ENCODE measurements around the gene EBNA1BP2.

DNA sequence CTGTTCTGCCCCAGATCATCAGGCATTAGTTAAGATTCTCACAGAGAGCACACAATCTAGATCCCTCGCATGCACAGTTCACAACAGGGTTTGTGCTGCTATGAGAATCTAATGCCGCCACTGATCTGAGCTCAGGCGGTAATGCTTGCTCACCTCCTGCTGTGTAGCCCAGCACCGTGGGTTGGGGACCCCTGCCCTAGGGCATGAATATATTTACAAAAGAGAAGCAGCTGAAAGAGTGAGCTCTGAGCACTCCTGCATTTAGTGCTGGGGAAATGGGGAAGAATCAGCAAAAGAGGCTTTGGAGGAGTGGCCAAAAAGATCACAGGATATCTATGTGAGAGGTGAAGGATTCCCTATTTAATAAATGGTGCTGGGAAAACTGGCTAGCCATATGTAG lies 5.6 kb upstream of the EBNA1BP2 start:
- TF ChIP-seq LARP7 (IDR thresholded peaks at IDR 0.05) = no peak
- TF ChIP-seq BCL11A (IDR thresholded peaks at IDR 0.05; ENCODE audit: low read depth, low read length) = no peak
- TF ChIP-seq ELK1 (IDR thresholded peaks at IDR 0.05; ENCODE audit: low read depth, low read length) = no peak
- TF ChIP-seq, protein P1, sequence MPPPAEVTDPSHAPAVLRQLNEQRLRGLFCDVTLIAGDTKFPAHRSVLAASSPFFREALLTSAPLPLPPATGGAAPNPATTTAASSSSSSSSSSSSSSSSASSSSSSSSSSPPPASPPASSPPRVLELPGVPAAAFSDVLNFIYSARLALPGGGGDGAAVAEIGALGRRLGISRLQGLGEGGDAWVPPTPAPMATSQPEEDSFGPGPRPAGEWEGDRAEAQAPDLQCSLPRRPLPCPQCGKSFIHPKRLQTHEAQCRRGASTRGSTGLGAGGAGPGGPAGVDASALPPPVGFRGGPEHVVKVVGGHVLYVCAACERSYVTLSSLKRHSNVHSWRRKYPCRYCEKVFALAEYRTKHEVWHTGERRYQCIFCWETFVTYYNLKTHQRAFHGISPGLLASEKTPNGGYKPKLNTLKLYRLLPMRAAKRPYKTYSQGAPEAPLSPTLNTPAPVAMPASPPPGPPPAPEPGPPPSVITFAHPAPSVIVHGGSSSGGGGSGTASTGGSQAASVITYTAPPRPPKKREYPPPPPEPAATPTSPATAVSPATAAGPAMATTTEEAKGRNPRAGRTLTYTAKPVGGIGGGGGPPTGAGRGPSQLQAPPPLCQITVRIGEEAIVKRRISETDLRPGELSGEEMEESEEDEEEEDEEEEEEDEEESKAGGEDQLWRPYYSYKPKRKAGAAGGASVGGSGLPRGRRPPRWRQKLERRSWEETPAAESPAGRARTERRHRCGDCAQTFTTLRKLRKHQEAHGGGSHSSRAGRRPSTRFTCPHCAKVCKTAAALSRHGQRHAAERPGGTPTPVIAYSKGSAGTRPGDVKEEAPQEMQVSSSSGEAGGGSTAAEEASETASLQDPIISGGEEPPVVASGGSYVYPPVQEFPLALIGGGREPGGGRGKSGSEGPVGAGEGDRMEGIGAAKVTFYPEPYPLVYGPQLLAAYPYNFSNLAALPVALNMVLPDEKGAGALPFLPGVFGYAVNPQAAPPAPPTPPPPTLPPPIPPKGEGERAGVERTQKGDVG (CRISPR knock-in tag; IDR thresholded peaks at IDR 0.05) = no peak
- TF ChIP-seq, protein P2, sequence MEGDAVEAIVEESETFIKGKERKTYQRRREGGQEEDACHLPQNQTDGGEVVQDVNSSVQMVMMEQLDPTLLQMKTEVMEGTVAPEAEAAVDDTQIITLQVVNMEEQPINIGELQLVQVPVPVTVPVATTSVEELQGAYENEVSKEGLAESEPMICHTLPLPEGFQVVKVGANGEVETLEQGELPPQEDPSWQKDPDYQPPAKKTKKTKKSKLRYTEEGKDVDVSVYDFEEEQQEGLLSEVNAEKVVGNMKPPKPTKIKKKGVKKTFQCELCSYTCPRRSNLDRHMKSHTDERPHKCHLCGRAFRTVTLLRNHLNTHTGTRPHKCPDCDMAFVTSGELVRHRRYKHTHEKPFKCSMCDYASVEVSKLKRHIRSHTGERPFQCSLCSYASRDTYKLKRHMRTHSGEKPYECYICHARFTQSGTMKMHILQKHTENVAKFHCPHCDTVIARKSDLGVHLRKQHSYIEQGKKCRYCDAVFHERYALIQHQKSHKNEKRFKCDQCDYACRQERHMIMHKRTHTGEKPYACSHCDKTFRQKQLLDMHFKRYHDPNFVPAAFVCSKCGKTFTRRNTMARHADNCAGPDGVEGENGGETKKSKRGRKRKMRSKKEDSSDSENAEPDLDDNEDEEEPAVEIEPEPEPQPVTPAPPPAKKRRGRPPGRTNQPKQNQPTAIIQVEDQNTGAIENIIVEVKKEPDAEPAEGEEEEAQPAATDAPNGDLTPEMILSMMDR (IDR thresholded peaks at IDR 0.05 in 2 of 3, conservative IDR thresholded peaks at IDR 0.05 in 1 of 3; ENCODE audit: control insufficient read depth in 2 of 3, extremely low read depth in 1 of 3, insufficient read depth in 1 of 3, low read depth in 3 of 3, low read length in 3 of 3) = no peak
- TF ChIP-seq TAF1 (IDR thresholded peaks at IDR 0.05; ENCODE audit: borderline replicate concordance, low read depth, low read length) = no peak
